ENCODE data around the gene ZNF275. TPM values are rescaled to one million over a fixed set of nuclear protein-coding genes. Genes with fewer than 3 reads are reported as not detected.
A peak's percentile ranks its signal among the peaks of the same experiment; 100 is the strongest.

Gene ZNF275
- total RNA-seq, 2 experiments from 2014 or later = 11.5 to 13.4 TPM

GRCh38 chrX:153342762-153343558, 9.0 kb downstream of the ZNF275 start:
- ChIA-PET CTCF (interaction anchor here (0.6 kb wide), 1 partner anchor 452 kb away, joined by 3 read pairs; the partner anchor contains the start of gene SSR4), POLR2A (no interaction called here)
- Mint-ChIP-seq H3K9me3 (ENCODE audit: low read depth) (peaks cover 2% of the 10 kb centered on the region), H3K36me3 (ENCODE audit: low read depth) (peaks cover 59% of the 10 kb centered on the region), H3K4me3 (no peak overlapping the region), H3K27me3 (no peaks in the 10 kb centered on the region), H3K4me1 (peaks cover 57% of the 10 kb centered on the region), H3K27ac (peak overlapping the region; percentile 74)
- no peak for DNase-seq
- intact Hi-C loops (cut with DNase I, micrococcal nuclease) = no loop called here
- ATAC-seq = peak; percentile 59

DNA sequence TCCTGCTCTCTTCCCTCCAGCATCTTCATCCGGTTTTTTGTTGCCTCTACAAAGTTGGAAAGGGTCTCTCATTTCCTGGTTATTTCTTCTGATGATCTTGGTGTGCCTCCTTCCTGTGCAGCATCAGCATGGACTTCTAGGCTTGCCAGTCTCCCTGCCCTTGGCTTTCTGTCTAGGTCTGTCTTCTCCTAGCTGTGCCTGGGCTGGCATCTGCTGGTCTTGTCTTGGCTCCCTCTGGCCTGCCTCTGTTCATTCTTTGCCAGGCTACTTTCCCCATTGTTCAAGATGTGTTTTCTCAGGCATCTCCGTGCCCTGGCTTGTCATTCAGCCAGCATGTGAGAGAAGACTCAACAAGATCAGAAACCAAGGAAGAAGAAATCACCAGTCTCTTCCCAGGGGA, 9.7 kb downstream of the ZNF275 start:
- Mint-ChIP-seq H3K9me3 (ENCODE audit: low read depth) (peaks cover 2% of the 10 kb centered on the region), H3K36me3 (ENCODE audit: low read depth) (peaks cover 55% of the 10 kb centered on the region), H3K4me1 (peaks cover 53% of the 10 kb centered on the region), H3K4me3 (no peak overlapping the region), H3K27me3 (no peaks in the 10 kb centered on the region), H3K27ac (peak overlapping the region; percentile 74)
- DNase-seq = no peak
- ATAC-seq = no peak
- ChIA-PET CTCF (interaction anchor here (0.6 kb wide), 1 partner anchor 194 kb away, joined by 3 read pairs; no protein-coding TSS in a partner anchor), POLR2A (no interaction called here)
- intact Hi-C loops (cut with DNase I, micrococcal nuclease) = no loop called here

- no peak overlapping the region for H3K27ac Mint-ChIP-seq
- ATAC-seq = no peak
- no peaks in the 10 kb centered on the region for H3K27me3 Mint-ChIP-seq
- no peak overlapping the region for H3K4me3 Mint-ChIP-seq
- ChIA-PET POLR2A (no interaction called here), CTCF (no interaction called here)
- H3K9me3 Mint-ChIP-seq (ENCODE audit: low read depth) = no peaks in the 10 kb centered on the region
- peaks cover 20% of the 10 kb centered on the region for H3K4me1 Mint-ChIP-seq
- H3K36me3 Mint-ChIP-seq (ENCODE audit: low read depth) = peaks cover 38% of the 10 kb centered on the region
- intact Hi-C loops (cut with DNase I, micrococcal nuclease) = no loop called here
- DNase-seq = no peak
Measured at GRCh38 chrX:153347530-153347929, 13.6 kb downstream of the ZNF275 start.

DNA sequence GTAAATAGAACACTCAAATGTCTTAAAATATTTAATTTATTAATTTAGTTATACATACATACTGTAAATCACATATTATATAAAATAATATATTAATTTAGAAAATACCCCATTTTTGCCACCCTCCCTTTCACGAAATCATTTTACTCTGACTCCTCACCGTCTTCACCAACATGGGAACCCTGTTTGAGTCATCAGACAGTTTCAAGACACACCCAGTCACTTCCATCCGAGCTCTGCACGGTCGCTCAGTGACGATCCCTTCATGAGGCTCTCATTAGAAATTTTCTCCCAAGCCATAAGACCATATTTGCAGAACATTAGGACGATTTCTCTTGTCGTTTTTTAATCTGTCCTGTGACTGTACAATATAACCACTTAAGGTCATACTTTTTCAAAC, 14.5 kb downstream of the ZNF275 start:
- H3K4me1 Mint-ChIP-seq = peaks cover 11% of the 10 kb centered on the region
- ATAC-seq (no peak), DNase-seq (no peak)
- H3K27me3 Mint-ChIP-seq = no peaks in the 10 kb centered on the region
- H3K9me3 Mint-ChIP-seq (ENCODE audit: low read depth) = no peaks in the 10 kb centered on the region
- POLR2A ChIA-PET = no interaction called here
- intact Hi-C loops (cut with DNase I, micrococcal nuclease) = no loop called here
- H3K36me3 Mint-ChIP-seq (ENCODE audit: low read depth) = peaks cover 38% of the 10 kb centered on the region
- CTCF ChIA-PET = interaction anchor here (1.0 kb wide), 1 partner anchor 159 kb away, joined by 5 read pairs; no protein-coding TSS in a partner anchor
- no peak overlapping the region for H3K4me3 Mint-ChIP-seq
- no peak overlapping the region for H3K27ac Mint-ChIP-seq

- intact Hi-C loops (cut with DNase I, micrococcal nuclease) = no loop called here
- CTCF ChIA-PET = interaction anchor here (0.6 kb wide), 2 partner anchors 46 to 1247 kb away, joined by 3 read pairs; no protein-coding TSS in a partner anchor
- no peaks in the 10 kb centered on the region for H3K27me3 Mint-ChIP-seq
Measured at GRCh38 chrX:153349952-153350351, 16.0 kb downstream of the ZNF275 start.

GRCh38 chrX:153351981-153352380, 18.0 kb downstream of the ZNF275 start:
- intact Hi-C loops (cut with DNase I, micrococcal nuclease) = no loop called here
- no peaks in the 10 kb centered on the region for H3K27me3 Mint-ChIP-seq
- CTCF ChIA-PET = interaction anchor here (1.1 kb wide), 1 partner anchor 10 kb away, joined by 3 read pairs; no protein-coding TSS in a partner anchor
- POLR2A ChIA-PET = no interaction called here
- H3K9me3 Mint-ChIP-seq (ENCODE audit: low read depth) = no peaks in the 10 kb centered on the region
- H3K4me3 Mint-ChIP-seq = no peak overlapping the region
- no peak for DNase-seq
- peaks cover 19% of the 10 kb centered on the region for H3K36me3 Mint-ChIP-seq (ENCODE audit: low read depth)
- no peak for ATAC-seq
- H3K27ac Mint-ChIP-seq = no peak overlapping the region
- peaks cover 3% of the 10 kb centered on the region for H3K4me1 Mint-ChIP-seq

More at GRCh38 chrX:153349952-153350351, 16.0 kb downstream of the ZNF275 start:
- Mint-ChIP-seq H3K36me3 (ENCODE audit: low read depth) (peaks cover 26% of the 10 kb centered on the region), H3K9me3 (ENCODE audit: low read depth) (no peaks in the 10 kb centered on the region), H3K4me1 (peaks cover 3% of the 10 kb centered on the region), H3K4me3 (no peak overlapping the region), H3K27ac (no peak overlapping the region)
- no peak for DNase-seq
- no peak for ATAC-seq
- POLR2A ChIA-PET = no interaction called here

DNA sequence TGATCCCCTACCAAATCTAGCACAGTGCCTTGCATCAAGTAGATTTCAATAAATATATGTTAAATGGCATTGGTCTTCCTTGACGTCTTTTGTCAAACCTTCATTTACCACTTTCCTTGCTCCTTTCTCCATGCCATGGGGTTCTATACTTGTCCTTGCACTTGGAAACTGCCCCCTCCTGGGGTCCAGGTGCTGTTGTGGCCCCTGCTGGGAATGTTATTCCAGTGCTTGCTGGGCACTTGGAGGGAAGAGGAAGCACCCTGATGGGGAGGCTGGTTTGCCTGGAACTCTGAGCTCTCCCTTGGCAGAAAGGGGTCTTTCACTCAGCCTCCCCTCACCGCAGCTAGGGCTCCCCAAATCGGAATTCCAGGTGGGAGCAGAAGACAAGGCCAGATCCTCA, 18.9 kb downstream of the ZNF275 start:
- intact Hi-C loops (cut with DNase I, micrococcal nuclease) = no loop called here
- no peaks in the 10 kb centered on the region for H3K27me3 Mint-ChIP-seq
- no peak overlapping the region for H3K4me3 Mint-ChIP-seq
- ChIA-PET POLR2A (no interaction called here), CTCF (interaction anchor here (1.1 kb wide), 1 partner anchor 9 kb away, joined by 3 read pairs; no protein-coding TSS in a partner anchor)
- ATAC-seq (no peak), DNase-seq (no peak)
- no peaks in the 10 kb centered on the region for H3K9me3 Mint-ChIP-seq (ENCODE audit: low read depth)
- peaks cover 18% of the 10 kb centered on the region for H3K36me3 Mint-ChIP-seq (ENCODE audit: low read depth)
- no peak overlapping the region for H3K27ac Mint-ChIP-seq
- H3K4me1 Mint-ChIP-seq = peaks cover 3% of the 10 kb centered on the region

GRCh38 chrX:153353416-153353815, 19.5 kb downstream of the ZNF275 start:
- intact Hi-C loops (cut with DNase I, micrococcal nuclease) = no loop called here
- peaks cover 2% of the 10 kb centered on the region for H3K4me1 Mint-ChIP-seq
- no peak for DNase-seq
- no peak for ATAC-seq
- H3K27me3 Mint-ChIP-seq = no peaks in the 10 kb centered on the region
- ChIA-PET POLR2A (no interaction called here), CTCF (no interaction called here)
- peaks cover 17% of the 10 kb centered on the region for H3K36me3 Mint-ChIP-seq (ENCODE audit: low read depth)
- no peaks in the 10 kb centered on the region for H3K9me3 Mint-ChIP-seq (ENCODE audit: low read depth)
- no peak overlapping the region for H3K27ac Mint-ChIP-seq
- no peak overlapping the region for H3K4me3 Mint-ChIP-seq

DNA sequence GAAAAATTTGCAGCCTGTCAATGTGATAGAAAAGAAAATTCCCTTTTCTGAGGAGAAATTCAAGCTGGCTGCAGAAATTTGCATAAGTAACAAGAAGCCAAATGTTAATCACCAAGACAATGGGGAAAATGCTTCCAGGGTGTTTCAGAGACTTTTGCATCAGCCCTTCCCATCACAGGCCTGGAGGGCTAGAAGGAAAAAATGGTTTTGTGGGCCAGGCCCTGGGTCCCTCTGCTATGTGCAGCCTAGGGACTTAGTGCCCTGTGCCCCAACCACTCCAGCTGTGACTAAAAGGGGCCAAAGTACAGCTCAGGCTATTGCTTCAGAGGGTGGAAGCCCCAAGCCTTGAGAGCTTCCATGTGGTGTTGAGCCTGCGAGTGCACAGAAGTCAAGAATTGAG, 23.9 kb downstream of the ZNF275 start:
- no peak for ATAC-seq
- Mint-ChIP-seq H3K27ac (no peak overlapping the region), H3K9me3 (ENCODE audit: low read depth) (no peaks in the 10 kb centered on the region), H3K27me3 (no peaks in the 10 kb centered on the region), H3K36me3 (ENCODE audit: low read depth) (peaks cover 2% of the 10 kb centered on the region), H3K4me1 (no peaks in the 10 kb centered on the region), H3K4me3 (no peak overlapping the region)
- no peak for DNase-seq
- CTCF ChIA-PET = no interaction called here
- POLR2A ChIA-PET = no interaction called here
- intact Hi-C loops (cut with DNase I, micrococcal nuclease) = no loop called here

DNA sequence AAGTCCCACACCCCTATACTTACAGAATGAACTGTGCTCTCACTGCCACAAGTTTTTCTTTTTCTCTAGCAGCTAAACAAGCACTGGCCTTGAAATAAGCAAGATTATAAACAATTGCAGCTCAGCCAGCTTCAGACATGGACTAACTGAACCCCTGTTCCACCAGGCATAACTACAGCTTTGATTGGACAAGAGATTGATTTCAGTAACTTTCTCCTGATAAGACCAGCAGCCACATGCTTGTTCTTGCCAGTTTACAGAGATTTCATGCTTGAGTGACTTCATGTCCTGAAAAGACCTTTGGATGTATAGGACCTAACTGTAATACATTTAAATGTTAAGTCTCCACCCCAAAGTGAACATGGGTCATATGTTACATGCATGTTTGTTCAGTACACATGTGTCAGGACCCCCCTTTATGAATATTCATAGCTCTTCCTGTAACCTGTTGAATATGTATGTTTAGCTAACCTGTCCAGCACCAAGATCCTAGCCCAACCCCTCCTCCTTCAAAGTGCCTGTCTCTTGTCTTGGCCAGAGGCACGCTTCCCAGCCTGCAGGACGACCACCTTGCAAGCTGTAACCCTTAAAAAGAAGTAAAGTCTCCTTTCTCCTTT, 27.9 kb downstream of the ZNF275 start:
- H3K9me3 Mint-ChIP-seq (ENCODE audit: low read depth) = no peaks in the 10 kb centered on the region
- no peaks in the 10 kb centered on the region for H3K27me3 Mint-ChIP-seq
- no peaks in the 10 kb centered on the region for H3K4me1 Mint-ChIP-seq
- POLR2A ChIA-PET = no interaction called here
- ATAC-seq (no peak), DNase-seq (no peak)
- H3K27ac Mint-ChIP-seq = no peak overlapping the region
- intact Hi-C loops (cut with DNase I, micrococcal nuclease) = no loop called here
- CTCF ChIA-PET = interaction anchor here (0.5 kb wide), 1 partner anchor 9 kb away, joined by 3 read pairs; no protein-coding TSS in a partner anchor
- peaks cover 2% of the 10 kb centered on the region for H3K36me3 Mint-ChIP-seq (ENCODE audit: low read depth)
- no peak overlapping the region for H3K4me3 Mint-ChIP-seq

- Mint-ChIP-seq H3K27me3 (no peaks in the 10 kb centered on the region), H3K36me3 (ENCODE audit: low read depth) (no peaks in the 10 kb centered on the region), H3K27ac (no peak overlapping the region), H3K4me1 (peaks cover 3% of the 10 kb centered on the region), H3K9me3 (ENCODE audit: low read depth) (no peaks in the 10 kb centered on the region), H3K4me3 (no peak overlapping the region)
- DNase-seq = no peak
- ChIA-PET POLR2A (no interaction called here), CTCF (interaction anchor here (0.7 kb wide), 1 partner anchor 302 kb away, joined by 5 read pairs; no protein-coding TSS in a partner anchor)
- ATAC-seq = peak; percentile 39
- intact Hi-C loops (cut with DNase I, micrococcal nuclease) = no loop called here
Measured at GRCh38 chrX:153365670-153366069, 31.7 kb downstream of the ZNF275 start.

DNA sequence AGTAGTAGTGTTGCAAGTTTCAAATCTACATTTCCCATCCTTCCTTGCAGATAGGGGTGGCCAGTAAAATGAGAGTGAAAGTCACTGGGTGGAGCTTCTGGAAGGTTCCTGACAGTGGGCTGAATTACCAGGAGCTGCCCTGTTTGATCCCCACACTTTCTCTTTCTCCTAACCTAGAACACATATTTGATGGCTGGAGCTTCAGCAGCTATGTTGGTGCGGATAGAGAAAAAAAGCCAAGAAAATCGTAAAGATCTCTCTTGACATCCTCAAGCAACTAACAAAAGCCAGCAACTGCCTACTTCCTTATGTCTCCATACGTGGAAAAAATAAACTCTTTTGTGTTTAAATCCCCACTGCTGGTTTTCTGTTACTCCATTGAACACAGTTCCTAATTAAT, 32.2 kb downstream of the ZNF275 start:
- H3K27ac Mint-ChIP-seq = no peak overlapping the region
- H3K9me3 Mint-ChIP-seq (ENCODE audit: low read depth) = no peaks in the 10 kb centered on the region
- peaks cover 7% of the 10 kb centered on the region for H3K4me1 Mint-ChIP-seq
- no peaks in the 10 kb centered on the region for H3K36me3 Mint-ChIP-seq (ENCODE audit: low read depth)
- H3K27me3 Mint-ChIP-seq = no peaks in the 10 kb centered on the region
- H3K4me3 Mint-ChIP-seq = no peak overlapping the region
- ChIA-PET CTCF (interaction anchor here (0.7 kb wide), 1 partner anchor 302 kb away, joined by 5 read pairs; no protein-coding TSS in a partner anchor), POLR2A (no interaction called here)
- ATAC-seq (no peak), DNase-seq (no peak)
- intact Hi-C loops (cut with DNase I, micrococcal nuclease) = no loop called here
